Sigmoid colon (tissue), 4 donors: ENCODE results near the gene ECT2L.

Experiments used
- CTCF ChIP-seq, 4 experiments: fragments of 450-650 bp in 3 of 4; fragments of 200-600 bp in 1 of 4; IDR thresholded peaks; one replicate each; pipeline ENCODE4 v1.5.1; 2016 to 2019; ENCODE audit warnings: antibody characterized with exemption in 4 of 4, mild to moderate bottlenecking in 3 of 4, moderate library complexity in 2 of 4
- POLR2A ChIP-seq, 2 donors: fragments of 450-650 bp; IDR thresholded peaks; one replicate each; pipeline ENCODE4 v1.6.1; 2016; ENCODE audit warnings: antibody characterized with exemption in 2 of 2, mild to moderate bottlenecking in 2 of 2, moderate library complexity in 2 of 2
- POLR2AphosphoS5 ChIP-seq, 4 donors: sonication (generic); formaldehyde crosslinking; IDR thresholded peaks; one replicate each; pipeline ENCODE4 v1.6.1; 2017; ENCODE audit warnings: antibody characterized with exemption in 4 of 4

GRCh38 chr6:138953451-138953850 is 157.6 kb downstream of the ECT2L start:
- TF ChIP-seq CTCF (IDR thresholded peaks at IDR 0.05) (no peak), POLR2A (IDR thresholded peaks at IDR 0.05) (no peak), POLR2AphosphoS5 (IDR thresholded peaks at IDR 0.05) (no peak)
